MM.1S (cell line): ENCODE results near the gene TEX19.

Experiments used
- CTCF ChIP-seq: fragments of 300-600 bp; sonication (generic); IDR thresholded peaks from 2 replicates; pipeline ENCODE4 v1.5.1; 2016; ENCODE audit warnings: antibody characterized with exemption, low read length, mixed read lengths
- EZH2 ChIP-seq: fragments of 300-600 bp; sonication (generic); optimal IDR thresholded peaks from 2 replicates; pipeline ENCODE3; 2017; ENCODE audit warnings: low read depth, mild to moderate bottlenecking, antibody characterized with exemption, low read length, mixed read lengths

GRCh38 chr17:82314727-82315605, 44.1 kb upstream of the TEX19 start:
- TF ChIP-seq CTCF (no peak), EZH2 (no peak)
